Measurements from ENCODE around the gene CLEC2D. TPM values are rescaled to one million over a fixed set of nuclear protein-coding genes. Genes with fewer than 3 reads are reported as not detected.

The CLEC2D gene, protein sequence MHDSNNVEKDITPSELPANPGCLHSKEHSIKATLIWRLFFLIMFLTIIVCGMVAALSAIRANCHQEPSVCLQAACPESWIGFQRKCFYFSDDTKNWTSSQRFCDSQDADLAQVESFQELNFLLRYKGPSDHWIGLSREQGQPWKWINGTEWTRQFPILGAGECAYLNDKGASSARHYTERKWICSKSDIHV
- 1 to 10 TPM; 3.4 to 7.5 (median 3.8) TPM for total RNA-seq

- DNase-seq (ENCODE audit: extremely low spot score): no peak
- TF ChIP-seq POLR2AphosphoS5 (IDR thresholded peaks at IDR 0.05) (no peak), EP300 (IDR thresholded peaks at IDR 0.05) (no peak), POLR2A (IDR thresholded peaks at IDR 0.05; ENCODE audit: low read depth) (no peak)
- TF ChIP-seq, protein P1, sequence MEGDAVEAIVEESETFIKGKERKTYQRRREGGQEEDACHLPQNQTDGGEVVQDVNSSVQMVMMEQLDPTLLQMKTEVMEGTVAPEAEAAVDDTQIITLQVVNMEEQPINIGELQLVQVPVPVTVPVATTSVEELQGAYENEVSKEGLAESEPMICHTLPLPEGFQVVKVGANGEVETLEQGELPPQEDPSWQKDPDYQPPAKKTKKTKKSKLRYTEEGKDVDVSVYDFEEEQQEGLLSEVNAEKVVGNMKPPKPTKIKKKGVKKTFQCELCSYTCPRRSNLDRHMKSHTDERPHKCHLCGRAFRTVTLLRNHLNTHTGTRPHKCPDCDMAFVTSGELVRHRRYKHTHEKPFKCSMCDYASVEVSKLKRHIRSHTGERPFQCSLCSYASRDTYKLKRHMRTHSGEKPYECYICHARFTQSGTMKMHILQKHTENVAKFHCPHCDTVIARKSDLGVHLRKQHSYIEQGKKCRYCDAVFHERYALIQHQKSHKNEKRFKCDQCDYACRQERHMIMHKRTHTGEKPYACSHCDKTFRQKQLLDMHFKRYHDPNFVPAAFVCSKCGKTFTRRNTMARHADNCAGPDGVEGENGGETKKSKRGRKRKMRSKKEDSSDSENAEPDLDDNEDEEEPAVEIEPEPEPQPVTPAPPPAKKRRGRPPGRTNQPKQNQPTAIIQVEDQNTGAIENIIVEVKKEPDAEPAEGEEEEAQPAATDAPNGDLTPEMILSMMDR (IDR thresholded peaks at IDR 0.05): no peak
- peaks cover 0 to 14% (median 12%) of the 10 kb centered on the region in 4 donors for H3K36me3 ChIP-seq
- peaks cover 16 to 23% (median 17%) of the 10 kb centered on the region in 4 donors for H3K4me1 ChIP-seq
- intact Hi-C loops (cut with DNase I): no loop called here
- H3K9me3 ChIP-seq: no peaks in the 10 kb centered on the region
- 89% methylated on average over 4 of the region's 4 CpGs for WGBS
- no peaks in the 10 kb centered on the region for H3K27me3 ChIP-seq
- no peak within 1 kb of the TSS for H3K4me3 ChIP-seq
- H3K27ac ChIP-seq (replicated peaks in 1 of 4): peak within 1 kb of the TSS in 1 of 4 donors; percentile 43
Measured at GRCh38 chr12:9669534-9669933, at the start of gene CLEC2D. Gene CLEC2D (plus strand): TSS chr12:9669713. CDS start chr12:9669735, 22 bp downstream.

DNA sequence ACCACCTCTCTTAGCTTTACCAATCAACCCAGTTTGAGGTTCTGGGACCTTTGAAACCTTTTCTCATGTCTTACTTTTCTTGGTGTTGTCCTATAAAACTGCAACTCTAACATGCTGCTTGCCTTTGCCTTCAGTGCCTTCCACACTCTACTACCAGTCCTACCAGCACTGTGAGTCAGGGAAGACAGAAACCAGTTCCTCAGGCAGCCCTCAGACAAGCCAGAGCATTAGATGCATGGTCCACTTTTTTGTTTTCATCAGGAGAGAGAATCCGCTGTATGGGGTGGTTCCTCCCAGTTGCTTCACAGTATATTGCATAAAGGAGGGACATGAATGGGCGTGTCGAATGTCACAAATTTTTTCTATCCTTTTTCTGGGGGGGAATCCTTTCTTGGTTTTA is 44.5 kb upstream of the CLEC2D start:
- H3K27me3 ChIP-seq: no peaks in the 10 kb centered on the region
- WGBS: 92% methylated on average over 3 of the region's 3 CpGs
- peaks cover 0 to 4% (median 0%) of the 10 kb centered on the region in 4 donors for H3K9me3 ChIP-seq
- H3K4me3 ChIP-seq: no peak overlapping the region
- no peaks in the 10 kb centered on the region for H3K4me1 ChIP-seq
- TF ChIP-seq, protein P1 (IDR thresholded peaks at IDR 0.05): no peak
- no peak for TF ChIP-seq EP300 (IDR thresholded peaks at IDR 0.05)
- TF ChIP-seq POLR2AphosphoS5 (IDR thresholded peaks at IDR 0.05): no peak
- no peak for TF ChIP-seq POLR2A (IDR thresholded peaks at IDR 0.05; ENCODE audit: low read depth)
- DNase-seq (ENCODE audit: extremely low spot score): no peak
- H3K36me3 ChIP-seq: no peaks in the 10 kb centered on the region
- intact Hi-C loops (cut with DNase I): no loop called here
- no peak overlapping the region for H3K27ac ChIP-seq (replicated peaks in 1 of 4)

- TF ChIP-seq, protein P1 (IDR thresholded peaks at IDR 0.05): no peak
- no peak for TF ChIP-seq POLR2AphosphoS5 (IDR thresholded peaks at IDR 0.05)
- no peak for TF ChIP-seq POLR2A (IDR thresholded peaks at IDR 0.05; ENCODE audit: low read depth)
- no peak for TF ChIP-seq EP300 (IDR thresholded peaks at IDR 0.05)
Measured at GRCh38 chr12:9626291-9626690, 43.2 kb upstream of the CLEC2D start.

DNA sequence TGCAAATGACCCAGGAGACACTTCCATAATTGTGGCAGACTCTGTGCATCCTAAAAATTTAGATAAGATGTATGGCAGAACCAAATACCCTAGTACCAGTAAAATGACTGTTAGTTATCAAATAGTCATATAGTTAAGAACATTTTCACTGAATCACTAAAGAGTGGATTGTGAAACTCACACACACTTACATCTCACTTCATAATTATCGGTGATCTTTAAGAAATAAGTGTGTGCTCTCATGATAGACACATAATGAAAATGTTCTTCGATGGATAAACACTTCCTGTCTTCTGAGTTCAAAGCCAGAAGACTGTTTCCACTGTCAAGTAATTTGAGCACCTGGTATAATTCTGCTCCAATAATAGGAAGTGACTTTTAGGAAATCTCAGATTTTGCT is 42.7 kb upstream of the CLEC2D start:
- Histone ChIP-seq H3K9me3 (peaks cover 0 to 4% (median 0%) of the 10 kb centered on the region in 4 donors), H3K36me3 (no peaks in the 10 kb centered on the region), H3K4me3 (no peak overlapping the region), H3K27me3 (no peaks in the 10 kb centered on the region), H3K4me1 (no peaks in the 10 kb centered on the region), H3K27ac (replicated peaks in 1 of 4) (no peak overlapping the region)
- TF ChIP-seq, protein P1 (IDR thresholded peaks at IDR 0.05): no peak
- no peak for TF ChIP-seq POLR2AphosphoS5 (IDR thresholded peaks at IDR 0.05)
- TF ChIP-seq POLR2A (IDR thresholded peaks at IDR 0.05; ENCODE audit: low read depth): no peak
- TF ChIP-seq EP300 (IDR thresholded peaks at IDR 0.05): no peak
- intact Hi-C loops (cut with DNase I): no loop called here
- no peak for DNase-seq (ENCODE audit: extremely low spot score)
- 80% methylated on average over 2 of the region's 2 CpGs for WGBS

More at GRCh38 chr12:9626291-9626690, 43.2 kb upstream of the CLEC2D start:
- intact Hi-C loops (cut with DNase I): no loop called here
- no peak for DNase-seq (ENCODE audit: extremely low spot score)
- Histone ChIP-seq H3K27me3 (no peaks in the 10 kb centered on the region), H3K36me3 (no peaks in the 10 kb centered on the region), H3K4me1 (no peaks in the 10 kb centered on the region), H3K4me3 (no peak overlapping the region), H3K27ac (replicated peaks in 1 of 4) (no peak overlapping the region), H3K9me3 (peaks cover 0 to 4% (median 0%) of the 10 kb centered on the region in 4 donors)

All from esophagus muscularis mucosa (tissue), 4 donors.